ENCODE results near the gene PAAF1.

GRCh38 chr11:73921180-73921579 lies 44.4 kb downstream of the PAAF1 start:
- TF ChIP-seq EZH2 (IDR thresholded peaks at IDR 0.05; ENCODE audit: borderline replicate concordance, low read length) (no peak), CTCF (IDR thresholded peaks at IDR 0.05; ENCODE audit: low read length) (no peak)

All from OCI-LY1 (cell line).